D721Med (cell line): ENCODE measurements around the gene CFAP54.

Experiments
- DNase-seq: peaks from one replicate; pipeline ENCODE4 v3.0.0; 2011; ENCODE audit warnings: low spot score; ENCODE audit not compliant: insufficient read length
- FAIRE-seq: peaks from 2 replicates; lab custom pipeline; 2011; peaks lifted over from hg19 to GRCh38; lab: Jason Lieb, UNC
- TF ChIP-seq, protein P1 (sequence below): IDR thresholded peaks from 2 replicates; pipeline ENCODE4 v1.5.1; 2012; ENCODE audit warnings: mild to moderate bottlenecking, control low read depth; ENCODE audit not compliant: insufficient read depth; ENCODE audit errors: missing control alignments

Gene CFAP54

DNA sequence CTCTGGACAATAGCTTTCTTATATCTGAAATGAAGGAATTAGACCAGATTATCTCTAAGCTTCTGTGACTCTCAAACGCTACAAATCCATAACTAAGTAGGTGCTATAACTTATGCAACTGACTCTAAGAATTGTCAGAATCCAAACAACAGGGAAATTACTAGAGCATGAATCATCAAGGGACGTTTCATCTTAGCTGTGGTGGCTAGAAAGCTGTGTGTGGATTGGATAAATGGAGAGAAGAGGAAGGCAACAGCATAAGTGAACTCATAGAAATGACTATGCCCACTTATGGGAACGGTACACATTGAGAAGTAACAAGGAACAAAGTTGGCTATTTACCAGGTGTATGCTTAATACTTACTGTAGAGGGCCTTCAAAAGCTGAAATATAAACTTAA lies 321.7 kb downstream of the CFAP54 start:
- DNase-seq (no peak), FAIRE-seq (no peak)
- TF ChIP-seq, protein P1, sequence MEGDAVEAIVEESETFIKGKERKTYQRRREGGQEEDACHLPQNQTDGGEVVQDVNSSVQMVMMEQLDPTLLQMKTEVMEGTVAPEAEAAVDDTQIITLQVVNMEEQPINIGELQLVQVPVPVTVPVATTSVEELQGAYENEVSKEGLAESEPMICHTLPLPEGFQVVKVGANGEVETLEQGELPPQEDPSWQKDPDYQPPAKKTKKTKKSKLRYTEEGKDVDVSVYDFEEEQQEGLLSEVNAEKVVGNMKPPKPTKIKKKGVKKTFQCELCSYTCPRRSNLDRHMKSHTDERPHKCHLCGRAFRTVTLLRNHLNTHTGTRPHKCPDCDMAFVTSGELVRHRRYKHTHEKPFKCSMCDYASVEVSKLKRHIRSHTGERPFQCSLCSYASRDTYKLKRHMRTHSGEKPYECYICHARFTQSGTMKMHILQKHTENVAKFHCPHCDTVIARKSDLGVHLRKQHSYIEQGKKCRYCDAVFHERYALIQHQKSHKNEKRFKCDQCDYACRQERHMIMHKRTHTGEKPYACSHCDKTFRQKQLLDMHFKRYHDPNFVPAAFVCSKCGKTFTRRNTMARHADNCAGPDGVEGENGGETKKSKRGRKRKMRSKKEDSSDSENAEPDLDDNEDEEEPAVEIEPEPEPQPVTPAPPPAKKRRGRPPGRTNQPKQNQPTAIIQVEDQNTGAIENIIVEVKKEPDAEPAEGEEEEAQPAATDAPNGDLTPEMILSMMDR, result no peak

DNA sequence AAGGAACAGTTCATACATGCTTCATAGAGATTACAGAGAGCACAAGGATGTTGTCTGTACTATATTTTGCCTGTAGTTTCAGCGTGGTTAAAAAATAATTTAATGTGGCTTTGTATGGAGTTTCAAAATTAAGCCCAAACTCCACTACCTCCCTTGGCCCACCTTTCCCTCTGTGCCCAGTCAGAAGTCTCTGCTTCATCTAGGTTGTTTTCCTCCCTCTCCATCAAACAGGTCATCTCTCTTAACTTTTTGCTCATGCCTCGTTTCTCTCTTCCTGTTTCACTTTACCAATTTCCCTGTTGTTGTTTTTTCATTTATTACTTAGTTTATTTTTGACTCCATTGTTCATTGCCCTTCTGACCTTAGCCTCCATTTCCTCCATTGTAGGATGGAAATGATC lies 322.8 kb downstream of the CFAP54 start:
- FAIRE-seq (no peak), DNase-seq (no peak)
- TF ChIP-seq, protein P1, result no peak

DNA sequence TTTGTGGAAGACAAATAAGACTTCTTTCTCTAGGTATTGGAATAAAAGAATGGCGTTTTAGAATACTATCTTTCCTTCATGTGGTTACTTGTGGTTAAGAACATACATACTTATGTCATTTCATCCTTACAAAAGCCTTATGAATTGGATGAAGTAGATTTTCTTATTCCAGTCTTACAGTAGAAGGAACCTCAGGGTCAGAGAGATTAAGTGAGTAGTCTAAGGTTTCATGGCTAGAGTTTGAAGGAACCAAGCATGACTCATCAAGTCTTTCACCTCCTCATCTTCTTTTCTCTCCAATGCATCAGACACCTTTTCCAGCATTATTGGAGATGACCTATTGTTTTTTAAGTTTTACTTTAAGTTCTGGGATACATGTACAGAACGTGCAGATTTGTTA lies 324.8 kb downstream of the CFAP54 start:
- FAIRE-seq (no peak), DNase-seq (no peak)
- TF ChIP-seq, protein P1, result no peak

DNA sequence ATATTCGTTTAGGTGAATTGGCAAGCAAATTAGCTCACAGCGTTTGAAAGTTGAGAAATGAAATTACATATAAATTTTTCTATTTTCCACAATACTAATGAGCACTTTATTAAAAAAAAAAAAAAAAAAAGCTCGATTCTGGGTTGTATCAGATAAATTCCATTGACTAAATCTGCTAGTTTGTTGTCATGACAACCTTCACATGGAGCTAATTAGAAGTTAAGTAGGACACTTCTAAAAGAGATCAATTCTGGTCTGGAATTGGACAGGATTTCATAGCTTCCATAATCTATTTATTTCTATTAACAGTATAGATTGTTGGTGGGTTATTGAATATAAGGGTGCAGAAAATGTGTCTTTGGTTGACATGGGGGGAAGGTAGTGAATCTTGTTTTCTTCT lies 332.2 kb downstream of the CFAP54 start:
- FAIRE-seq (no peak), DNase-seq (no peak)
- TF ChIP-seq, protein P1, result no peak

DNA sequence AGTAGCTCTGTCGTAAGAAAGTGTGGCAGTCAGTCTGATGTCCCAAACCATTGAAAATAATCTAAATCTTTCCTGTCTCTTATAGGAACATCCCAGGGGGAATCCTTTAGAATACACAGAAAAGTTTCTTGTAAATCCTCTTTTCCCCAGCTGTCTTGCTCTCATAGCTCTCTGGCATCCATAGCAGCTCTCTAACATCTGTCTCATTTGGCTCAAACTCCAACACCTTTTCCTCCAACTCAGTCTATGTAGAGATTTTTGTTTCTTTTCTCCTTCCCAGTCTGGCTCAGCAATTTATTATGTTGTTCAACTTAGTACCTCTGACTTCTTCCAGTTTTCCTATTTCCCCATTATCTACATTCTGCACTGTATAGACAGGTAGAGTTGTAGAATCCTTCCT lies 333.3 kb downstream of the CFAP54 start:
- DNase-seq (no peak), FAIRE-seq (no peak)
- TF ChIP-seq, protein P1, result no peak

DNA sequence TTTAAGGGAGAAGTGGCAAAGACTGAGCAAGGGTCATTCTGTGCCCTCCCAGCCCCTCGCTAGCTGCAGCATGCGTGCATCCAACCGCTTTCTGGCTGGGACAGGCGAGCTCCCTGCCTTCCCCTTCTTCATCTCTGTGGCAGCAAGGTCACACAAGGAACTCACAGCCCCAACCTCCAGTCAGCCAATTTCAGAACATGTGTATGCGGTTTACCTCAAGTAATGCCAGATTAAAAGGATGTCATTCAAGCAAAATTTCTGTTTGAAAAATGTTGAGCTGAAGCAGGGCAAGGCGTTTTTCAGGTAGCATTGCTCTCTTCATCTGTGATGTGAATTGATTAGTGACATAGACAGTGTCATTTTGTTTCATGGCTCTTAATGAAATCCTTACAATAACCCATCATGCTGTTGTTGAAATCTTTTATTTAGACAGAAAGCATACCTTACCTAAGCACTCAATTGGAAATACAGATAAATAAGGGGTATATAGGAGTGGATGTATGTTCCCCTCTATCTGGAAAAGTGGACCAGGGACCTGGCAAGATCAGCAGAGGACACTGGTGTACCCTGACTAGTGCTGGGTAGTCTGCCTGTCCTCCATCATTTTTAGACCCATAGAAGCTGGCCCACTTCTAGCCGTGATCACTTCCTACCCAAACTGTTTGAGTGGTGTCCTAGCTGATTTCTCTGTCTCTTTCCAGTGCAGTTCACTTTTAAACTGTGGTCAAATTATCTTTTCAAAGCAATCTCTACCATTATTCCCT lies 334.9 kb downstream of the CFAP54 start:
- DNase-seq (no peak), FAIRE-seq (no peak)
- TF ChIP-seq, protein P1, result no peak

DNA sequence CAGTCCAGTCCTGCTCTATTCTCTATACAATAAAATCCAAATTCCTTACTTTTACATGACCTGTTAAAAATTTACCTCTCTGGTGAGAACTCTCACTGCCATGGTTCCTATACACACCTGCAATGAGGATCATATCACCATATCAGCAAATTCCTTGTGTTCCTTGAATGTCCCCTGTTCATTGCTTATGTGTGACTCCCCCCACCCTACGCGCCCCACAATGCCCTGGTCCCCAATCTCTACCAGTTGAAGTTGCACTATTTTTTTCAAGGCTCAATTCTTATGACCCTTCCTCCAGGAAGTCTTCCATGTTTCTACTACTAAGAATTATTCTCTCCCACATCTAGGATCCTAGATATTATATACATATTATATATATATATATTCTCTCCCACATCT lies 335.5 kb downstream of the CFAP54 start:
- FAIRE-seq (no peak), DNase-seq (no peak)
- TF ChIP-seq, protein P1, result no peak
